ENCODE results near the gene CYP24A1.

Gene CYP24A1

DNA sequence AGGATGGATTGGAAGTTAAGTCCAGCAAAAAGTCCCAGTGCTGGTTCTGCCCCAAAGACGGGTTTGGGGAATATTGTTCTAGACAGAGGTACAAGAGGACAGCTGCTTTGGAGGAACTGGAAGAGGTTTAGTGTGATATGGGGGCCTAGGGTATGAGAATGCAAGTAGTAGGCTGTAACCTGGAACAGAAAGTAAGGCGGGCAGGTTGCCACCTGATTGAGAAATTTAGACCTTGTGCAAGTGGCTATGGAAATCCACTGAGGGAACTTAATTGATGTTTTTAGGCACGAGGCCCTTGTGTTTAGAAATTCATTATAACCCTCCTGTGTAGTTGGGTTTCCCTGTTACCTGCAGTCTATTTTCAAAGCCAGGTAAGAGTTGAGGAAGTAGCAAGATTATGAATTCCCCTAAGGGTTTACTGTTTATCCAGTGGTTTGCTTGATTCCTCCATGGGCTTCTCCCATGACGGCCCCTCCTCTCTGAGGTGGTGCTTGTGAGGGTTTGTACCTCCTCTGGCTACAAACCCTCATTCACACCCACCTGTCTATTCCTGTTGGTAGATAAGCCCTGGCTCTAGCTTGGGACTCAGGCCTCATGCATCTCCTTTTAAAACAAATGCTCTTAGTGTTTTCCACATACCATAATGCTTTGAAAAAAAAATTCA is 61.4 kb downstream of the CYP24A1 start:
- no peak for DNase-seq (ENCODE audit: low read depth in 2 of 2)

DNA sequence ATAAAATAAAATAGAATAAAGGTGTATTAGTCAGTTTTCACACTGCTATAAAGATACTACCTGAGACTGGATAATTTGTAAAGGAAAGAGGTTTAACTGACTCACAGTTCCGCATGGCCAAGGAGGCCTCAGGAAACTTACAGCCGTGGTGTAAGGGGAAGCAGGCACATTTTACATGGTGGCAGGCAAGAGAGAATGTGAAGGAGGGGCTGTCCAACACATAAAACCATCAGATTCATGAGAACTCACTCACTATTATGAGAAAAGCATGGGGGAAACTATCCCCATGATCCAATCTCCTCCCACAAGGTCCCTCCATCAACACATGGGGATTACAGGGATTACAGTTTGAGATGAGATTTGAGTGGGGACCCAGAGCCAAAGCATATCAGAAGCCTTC is 62.3 kb downstream of the CYP24A1 start:
- no peak for DNase-seq (ENCODE audit: low read depth in 2 of 2)

DNA sequence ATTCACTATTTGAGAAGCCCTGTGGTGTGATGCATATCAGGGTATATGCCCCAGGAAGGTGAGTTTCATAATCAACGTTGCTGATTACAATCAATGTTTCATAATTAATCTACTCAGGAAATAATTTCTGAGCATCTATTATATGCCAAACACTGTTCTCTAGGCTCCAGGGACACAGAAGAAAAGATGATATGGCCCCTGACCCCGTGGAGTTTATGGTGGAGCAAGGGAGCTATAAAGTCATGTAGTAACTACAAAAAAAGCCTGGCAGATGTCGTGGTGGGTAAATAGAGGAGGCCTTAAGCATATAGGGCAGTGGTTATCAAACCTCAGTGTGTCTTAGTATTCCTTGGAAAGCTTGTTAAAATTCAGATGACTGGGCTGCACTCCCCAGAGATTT is 63.3 kb downstream of the CYP24A1 start:
- DNase-seq (ENCODE audit: low read depth in 2 of 2), result no peak

DNA sequence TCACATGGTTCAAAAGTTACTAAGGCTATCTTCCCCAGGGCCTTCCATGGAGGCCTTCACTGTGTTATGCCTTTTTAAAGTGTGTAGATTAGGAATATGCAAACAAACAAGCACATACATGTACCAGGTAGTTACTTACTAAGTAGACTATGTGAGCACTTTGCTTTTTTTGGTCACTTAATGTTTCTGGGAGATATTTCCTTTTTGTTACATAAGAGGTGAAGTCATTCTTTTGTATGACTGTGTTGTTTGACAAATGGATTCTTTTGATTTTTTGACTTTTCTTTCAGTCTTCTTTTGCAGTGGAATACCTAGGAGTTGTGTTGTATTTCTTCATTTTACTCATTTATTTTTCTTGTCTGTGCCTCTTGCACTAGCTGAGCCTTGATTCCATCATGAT is 63.7 kb downstream of the CYP24A1 start:
- no peak for DNase-seq (ENCODE audit: low read depth in 2 of 2)

DNA sequence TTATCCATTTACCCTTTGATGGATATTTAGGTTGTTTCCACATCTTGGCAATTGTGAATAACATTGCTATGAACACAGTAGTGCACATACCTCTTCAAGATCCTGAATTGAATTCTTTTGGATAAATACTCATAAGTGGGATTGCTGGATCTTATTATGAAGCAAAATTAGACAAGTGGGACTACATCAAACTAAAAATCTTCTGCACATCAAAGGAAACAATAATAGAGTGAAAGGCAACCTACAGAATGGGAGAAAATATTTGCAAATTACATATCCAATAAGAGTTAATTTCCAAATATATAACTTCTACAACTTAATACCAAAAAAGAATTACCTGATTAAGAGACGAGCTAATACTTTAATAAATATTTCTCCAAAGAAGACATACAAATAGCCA is 65.0 kb downstream of the CYP24A1 start:
- DNase-seq (ENCODE audit: low read depth in 2 of 2), result no peak

DNA sequence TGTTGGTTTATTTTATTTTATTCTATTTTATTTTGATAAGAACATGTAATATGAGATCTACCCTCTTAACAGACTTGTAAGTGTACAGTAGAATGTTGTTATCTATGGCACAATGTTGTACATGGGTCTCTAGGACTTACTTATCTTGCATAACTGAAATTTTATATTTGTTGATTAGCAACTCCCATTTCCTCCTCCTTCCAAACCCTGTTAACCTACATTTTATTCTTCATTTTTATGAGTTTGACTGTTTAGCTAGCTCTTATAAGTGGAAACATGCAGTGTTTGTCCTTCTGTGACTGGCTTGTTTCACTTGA is 65.5 kb downstream of the CYP24A1 start:
- DNase-seq (ENCODE audit: low read depth in 2 of 2), result no peak

DNA sequence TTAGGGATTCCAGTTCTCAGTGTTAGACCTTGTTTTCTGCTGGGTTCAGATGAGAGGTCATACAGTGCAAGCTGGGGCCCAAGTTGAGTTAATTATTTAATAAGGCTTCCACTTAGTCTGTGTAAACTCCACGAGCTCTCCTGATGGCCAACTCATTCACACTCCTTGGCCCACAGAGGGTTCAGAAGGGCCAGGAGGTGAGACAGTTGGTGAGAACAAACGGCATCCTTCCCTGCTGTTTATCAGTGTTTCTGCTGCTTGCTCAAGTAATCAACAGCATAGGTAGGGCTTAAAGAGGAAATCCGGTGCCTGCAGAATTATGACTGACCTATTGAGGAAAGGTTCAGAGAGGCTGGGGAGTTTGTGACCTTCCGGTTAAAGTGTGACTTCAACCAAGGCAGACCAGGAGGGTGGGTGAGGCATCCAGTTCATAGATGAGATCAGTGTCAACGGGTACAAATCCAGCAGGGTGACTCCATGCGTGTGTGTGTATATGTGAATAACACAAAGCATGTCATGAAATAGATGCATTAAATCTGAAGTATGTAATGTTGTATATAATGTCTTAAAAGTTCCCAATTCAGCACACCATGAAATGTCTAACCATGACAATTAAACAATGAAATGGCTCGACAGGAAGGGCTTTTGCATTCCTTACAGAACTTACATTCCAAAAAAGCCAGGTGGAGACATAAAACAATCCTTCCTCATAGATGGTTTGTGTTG is 66.0 kb downstream of the CYP24A1 start:
- no peak for DNase-seq (ENCODE audit: low read depth in 2 of 2)

DNA sequence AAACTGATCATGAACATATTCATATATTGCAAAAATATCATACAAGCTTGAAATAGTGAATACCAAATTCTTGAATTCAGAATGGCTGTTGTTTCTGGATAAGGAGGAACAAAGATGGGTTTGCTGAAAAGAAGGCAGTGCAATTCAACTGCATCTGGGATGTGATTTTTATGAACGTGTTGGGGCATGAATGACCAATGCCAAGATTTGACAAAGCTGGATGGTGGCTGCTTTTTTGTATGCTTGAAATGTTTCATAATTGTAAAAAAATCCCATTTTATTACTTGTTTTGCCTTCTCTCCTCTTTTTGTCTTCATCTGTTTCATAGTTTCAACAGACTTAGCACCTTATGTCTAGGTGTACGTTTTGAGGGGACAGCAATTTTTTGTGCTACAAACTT is 66.6 kb downstream of the CYP24A1 start:
- DNase-seq (ENCODE audit: low read depth in 2 of 2), result no peak

DNA sequence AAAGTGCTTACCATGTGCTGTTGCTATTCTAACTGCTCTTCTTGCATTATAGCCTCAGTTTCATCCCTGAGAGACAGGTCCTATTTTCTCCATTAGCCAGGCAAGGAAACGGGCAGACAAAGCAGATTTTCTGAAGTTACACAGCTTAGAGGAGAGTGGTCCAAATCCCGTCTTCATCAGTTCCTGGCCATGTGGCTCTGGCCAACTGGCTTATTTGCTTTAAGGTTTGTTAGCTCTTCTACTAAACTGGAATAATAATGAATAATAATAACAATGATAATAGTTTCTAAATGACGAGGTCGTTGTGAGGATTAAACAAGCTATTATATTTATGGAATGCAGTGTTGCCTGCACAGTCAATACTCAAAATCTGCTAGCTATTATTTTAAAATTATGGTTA is 67.6 kb downstream of the CYP24A1 start:
- DNase-seq (ENCODE audit: low read depth in 2 of 2), result no peak

DNA sequence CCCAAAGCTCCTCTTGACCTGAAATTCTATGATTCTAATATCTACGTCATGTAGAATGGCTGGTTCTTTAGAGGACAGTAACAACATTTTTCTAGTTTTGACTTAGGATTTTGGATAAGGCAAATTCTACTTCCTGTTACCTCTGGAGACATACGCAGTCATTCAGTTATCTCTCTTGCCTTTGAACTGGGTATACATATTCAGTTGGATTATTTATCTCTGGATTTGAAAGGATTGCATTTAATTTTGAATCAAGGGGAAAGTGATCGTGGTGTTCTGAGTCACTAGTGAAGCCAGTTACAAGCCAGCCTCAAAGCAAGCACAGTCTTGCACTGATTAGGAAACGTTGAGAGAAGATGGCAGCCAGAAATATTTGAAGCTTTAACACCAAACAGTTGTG is 68.1 kb downstream of the CYP24A1 start:
- DNase-seq (ENCODE audit: low read depth in 2 of 2), result no peak

DNA sequence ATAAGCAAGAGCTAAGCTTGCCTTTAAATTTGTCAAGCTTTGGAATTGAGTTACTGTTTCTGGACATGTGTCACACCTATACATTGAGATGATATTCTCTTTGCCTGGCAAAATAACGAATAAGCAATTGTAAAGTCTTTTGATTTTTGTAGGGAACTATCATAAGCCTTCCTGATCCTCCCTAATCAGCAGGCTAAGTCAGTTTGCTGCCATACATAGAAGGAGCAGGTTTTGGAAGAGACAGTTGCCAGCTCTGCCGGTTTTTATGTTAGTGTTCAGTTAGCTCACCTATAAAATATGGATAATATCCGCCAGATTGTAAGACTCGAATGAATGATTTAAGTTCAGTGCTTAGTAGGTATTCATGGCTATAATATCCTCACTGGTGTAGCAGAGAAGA is 69.0 kb downstream of the CYP24A1 start:
- no peak for DNase-seq (ENCODE audit: low read depth in 2 of 2)

DNA sequence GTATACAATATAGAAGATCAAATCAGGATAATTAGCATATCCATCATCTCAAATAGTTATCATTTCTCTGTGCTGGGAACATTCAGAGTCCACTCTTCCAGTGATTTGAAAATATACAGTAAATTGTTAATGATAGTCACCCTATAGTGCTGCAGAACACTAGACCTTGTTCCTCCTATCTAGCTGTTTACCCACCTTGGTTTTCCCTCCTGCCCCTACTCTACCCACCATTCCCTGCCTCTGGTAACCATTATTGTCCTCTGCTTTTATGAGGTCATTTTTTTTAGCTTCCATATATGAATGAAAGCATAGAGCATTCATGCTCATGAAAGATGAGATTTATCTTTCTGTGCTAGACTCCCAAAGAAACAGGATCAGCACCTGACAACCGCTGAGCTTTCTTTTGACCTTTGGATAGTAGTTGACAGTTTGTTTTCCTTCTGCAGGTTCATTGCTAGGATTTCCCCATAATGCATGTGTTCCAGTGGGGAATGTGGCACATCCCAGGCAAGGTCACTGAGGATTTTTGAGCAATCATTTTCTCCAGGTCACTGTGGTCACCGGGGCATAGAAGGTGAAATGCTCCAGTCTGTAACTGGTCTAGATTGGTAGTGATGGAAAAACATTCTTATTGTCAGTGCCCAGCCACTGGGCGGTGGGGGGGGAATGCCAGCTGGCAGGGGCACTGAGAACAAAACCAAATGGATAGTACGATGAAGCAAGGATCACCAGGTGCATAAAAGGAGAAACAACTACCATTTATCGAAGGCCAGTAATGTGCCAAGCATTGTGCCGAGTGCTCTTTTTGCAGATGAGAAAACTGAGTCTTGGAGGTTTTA is 69.8 kb downstream of the CYP24A1 start:
- no peak for DNase-seq (ENCODE audit: low read depth in 2 of 2)

Data from fibroblast of skin of left quadriceps (primary cell).